ENCODE measurements around the gene METTL24.

Gene METTL24

GRCh38 chr6:110357664-110358552 is at the start of gene METTL24:
METTL24 (minus strand) TSS chr6:110358349; CDS start chr6:110358272, 77 bp downstream.
- no peak for TF ChIP-seq CTCF (IDR thresholded peaks at IDR 0.05; ENCODE audit: low read depth, low read length)
- H3K4me3 ChIP-seq (ENCODE audit: low read depth, low read length), result no peak within 1 kb of the TSS

GRCh38 chr6:110404607-110405006 is 46.5 kb upstream of the METTL24 start:
- no peak overlapping the region for H3K4me3 ChIP-seq (ENCODE audit: low read depth, low read length)
- TF ChIP-seq CTCF (IDR thresholded peaks at IDR 0.05; ENCODE audit: low read depth, low read length), result no peak

- no peak for TF ChIP-seq CTCF (IDR thresholded peaks at IDR 0.05; ENCODE audit: low read depth, low read length)
- no peak overlapping the region for H3K4me3 ChIP-seq (ENCODE audit: low read depth, low read length)
Measured at GRCh38 chr6:110401585-110402176, 43.5 kb upstream of the METTL24 start.

GRCh38 chr6:110400208-110400607 is 42.1 kb upstream of the METTL24 start:
- no peak for TF ChIP-seq CTCF (IDR thresholded peaks at IDR 0.05; ENCODE audit: low read depth, low read length)
- H3K4me3 ChIP-seq (ENCODE audit: low read depth, low read length), result peak overlapping the region; percentile 44

GRCh38 chr6:110399219-110400071 is 41.3 kb upstream of the METTL24 start:
- peak overlapping the region; percentile 44 for H3K4me3 ChIP-seq (ENCODE audit: low read depth, low read length)
- no peak for TF ChIP-seq CTCF (IDR thresholded peaks at IDR 0.05; ENCODE audit: low read depth, low read length)

GRCh38 chr6:110398778-110399177 is 40.6 kb upstream of the METTL24 start:
- no peak for TF ChIP-seq CTCF (IDR thresholded peaks at IDR 0.05; ENCODE audit: low read depth, low read length)
- H3K4me3 ChIP-seq (ENCODE audit: low read depth, low read length), result no peak overlapping the region

Data from WI38 (cell line).